Gastroesophageal sphincter (tissue), 4 donors: ENCODE data around the gene PCDHGA1. TPM values are rescaled to one million over a fixed set of nuclear protein-coding genes. Genes with fewer than 3 reads are reported as not detected.
"Not testable (repeated sequence)": the region's sequence is repeated elsewhere in the genome, so short reads cannot be mapped to it uniquely, and the experiment has no call there.

Experiments
- ATAC-seq: fragments of 150-250 bp; one replicate; pipeline ENCODE4 v1.9.1; 2016; ENCODE audit warnings: mild to moderate bottlenecking, moderate library complexity
- H3K27ac ChIP-seq, 4 donors: fragments of 200-600 bp; sonication (generic) in 3 of 4; 1 replicate in 3 of 4; 2 replicates in 1 of 4; pipeline ENCODE4 v1.5.1; 2016 to 2019
- H3K27me3 ChIP-seq: fragments of 200-600 bp; sonication (generic); one replicate; pipeline ENCODE4 v1.5.1; 2019
- H3K36me3 ChIP-seq, 2 donors: fragments of 200-600 bp; sonication (generic); one replicate each; pipeline ENCODE4 v1.5.1; 2019; ENCODE audit warnings: control low read depth in 1 of 2
- H3K4me1 ChIP-seq, 3 donors: fragments of 200-600 bp; sonication (generic); 1 replicate in 2 of 3; 2 replicates in 1 of 3; pipeline ENCODE4 v1.5.1; 2016 to 2019; ENCODE audit warnings: control low read depth in 2 of 3
- H3K4me3 ChIP-seq, 2 donors: fragments of 200-600 bp; sonication (generic); one replicate each; pipeline ENCODE4 v1.5.1; 2019; ENCODE audit warnings: mild to moderate bottlenecking in 1 of 2, moderate library complexity in 1 of 2
- H3K9me3 ChIP-seq, 3 donors: fragments of 200-600 bp; sonication (generic); one replicate each; pipeline ENCODE4 v1.5.1; 2017 to 2019; ENCODE audit warnings: control low read depth in 2 of 3
- EP300 ChIP-seq: sonication (generic); formaldehyde crosslinking; IDR thresholded peaks from one replicate; pipeline ENCODE4 v1.6.1; 2017; ENCODE audit warnings: antibody characterized with exemption, mild to moderate bottlenecking
- POLR2A ChIP-seq, 2 donors: fragments of 450-650 bp; IDR thresholded peaks; one replicate each; pipeline ENCODE4 v1.6.1; 2017; ENCODE audit warnings: antibody characterized with exemption in 2 of 2, mild to moderate bottlenecking in 2 of 2, moderate library complexity in 1 of 2
- POLR2AphosphoS5 ChIP-seq: sonication (generic); formaldehyde crosslinking; IDR thresholded peaks from one replicate; pipeline ENCODE4 v1.6.1; 2017; ENCODE audit warnings: antibody characterized with exemption
- WGBS, 2 donors: methylation state at CpG; one replicate each; pipeline ENCODE4 v1.1.5; 2018; ENCODE audit warnings: low coverage in 1 of 2; 5-methylcytosine and 5-hydroxymethylcytosine counted together
- total RNA-seq, 4 donors: library from RNA; depleted of rRNA; stranded (reverse); fragments of >200 nt; gene quantifications; one replicate each; pipeline ENCODE4 v1.1.0, GENCODE V29; 2016
- TF ChIP-seq, protein P1 (sequence below), 4 experiments: fragments of 200-600 bp in 2 of 4; fragments of 450-650 bp in 2 of 4; sonication (generic) in 1 of 4; IDR thresholded peaks; one replicate each; pipeline ENCODE4 v1.5.1; 2017 to 2019; ENCODE audit warnings: antibody characterized with exemption in 4 of 4, mild to moderate bottlenecking in 2 of 4, moderate library complexity in 2 of 4

PCDHGA1 gene
- total RNA-seq, 4 donors from 2014 or later: 0.67 to 1.3 (median 1.1) TPM

DNA sequence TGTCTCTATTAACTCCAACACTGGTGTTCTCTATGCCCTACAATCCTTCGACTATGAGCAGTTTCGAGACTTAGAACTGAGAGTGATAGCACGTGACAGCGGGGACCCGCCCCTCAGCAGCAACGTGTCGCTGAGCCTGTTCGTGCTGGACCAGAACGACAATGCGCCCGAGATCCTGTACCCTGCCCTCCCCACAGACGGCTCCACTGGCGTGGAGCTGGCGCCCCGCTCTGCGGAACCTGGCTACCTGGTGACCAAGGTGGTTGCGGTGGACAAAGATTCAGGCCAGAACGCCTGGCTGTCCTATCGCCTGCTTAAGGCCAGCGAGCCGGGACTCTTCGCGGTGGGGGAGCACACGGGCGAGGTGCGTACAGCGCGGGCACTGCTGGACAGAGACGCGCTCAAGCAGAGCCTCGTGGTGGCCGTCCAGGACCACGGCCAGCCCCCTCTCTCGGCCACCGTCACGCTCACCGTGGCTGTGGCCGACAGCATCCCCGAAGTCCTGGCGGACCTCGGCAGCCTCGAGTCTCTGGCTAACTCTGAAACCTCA is 92.5 kb downstream of the PCDHGA1 start:
- TF ChIP-seq POLR2A (IDR thresholded peaks at IDR 0.05): no peak
- no peak for TF ChIP-seq EP300
- H3K9me3 ChIP-seq: peaks cover 0 to 99% (median 22%) of the 10 kb centered on the region in 3 donors
- 40% methylated on average over 1 of the region's 42 CpGs; no CpG with 5 or more reads in 1 of the 2 donors for WGBS, 2 donors
- no peaks in the 10 kb centered on the region for H3K27me3 ChIP-seq
- H3K4me1 ChIP-seq: peaks cover 0 to 23% (median 0%) of the 10 kb centered on the region in 3 donors
- no peak overlapping the region for H3K27ac ChIP-seq
- H3K36me3 ChIP-seq: peaks cover 0 to 35% of the 10 kb centered on the region in 2 donors
- no peak for ATAC-seq
- H3K4me3 ChIP-seq: no peak overlapping the region

DNA sequence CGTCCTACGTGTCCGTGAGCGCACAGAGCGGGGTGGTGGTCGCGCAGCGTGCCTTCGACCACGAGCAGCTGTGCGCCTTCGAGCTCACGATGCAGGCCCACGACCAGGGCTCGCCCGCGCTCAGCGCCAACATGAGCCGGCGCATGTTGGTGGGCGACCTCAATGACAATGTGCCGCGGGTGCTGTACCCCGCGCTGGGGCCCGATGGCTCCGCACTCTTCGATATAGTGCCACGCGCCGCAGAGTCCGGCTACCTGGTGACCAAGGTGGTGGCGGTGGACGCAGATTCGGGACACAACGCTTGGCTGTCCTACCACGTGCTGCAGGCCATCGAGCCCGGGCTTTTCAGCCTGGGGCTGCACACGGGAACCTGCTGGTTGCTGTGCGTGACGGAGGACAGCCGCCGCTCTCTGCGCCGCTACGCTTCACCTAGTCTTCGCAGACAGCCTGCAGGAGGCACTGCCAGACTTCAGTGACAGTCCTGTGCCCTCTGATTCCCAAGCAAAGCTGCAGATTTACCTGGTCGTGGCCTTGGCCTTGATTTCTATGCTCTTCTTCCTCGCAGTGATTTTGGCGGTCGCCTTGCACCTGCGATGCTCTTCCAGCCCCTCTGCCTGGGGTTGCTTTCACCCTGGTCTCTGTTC is 97.6 kb downstream of the PCDHGA1 start:
- Histone ChIP-seq H3K27ac (no peak overlapping the region), H3K27me3 (no peaks in the 10 kb centered on the region), H3K4me1 (peaks cover 0 to 14% (median 0%) of the 10 kb centered on the region in 3 donors), H3K4me3 (no peak overlapping the region), H3K9me3 (peaks cover 0 to 99% (median 25%) of the 10 kb centered on the region in 3 donors), H3K36me3 (peaks cover 0 to 32% of the 10 kb centered on the region in 2 donors)
- no peak for TF ChIP-seq POLR2A (IDR thresholded peaks at IDR 0.05)
- no peak for TF ChIP-seq POLR2AphosphoS5
- TF ChIP-seq, protein P1, sequence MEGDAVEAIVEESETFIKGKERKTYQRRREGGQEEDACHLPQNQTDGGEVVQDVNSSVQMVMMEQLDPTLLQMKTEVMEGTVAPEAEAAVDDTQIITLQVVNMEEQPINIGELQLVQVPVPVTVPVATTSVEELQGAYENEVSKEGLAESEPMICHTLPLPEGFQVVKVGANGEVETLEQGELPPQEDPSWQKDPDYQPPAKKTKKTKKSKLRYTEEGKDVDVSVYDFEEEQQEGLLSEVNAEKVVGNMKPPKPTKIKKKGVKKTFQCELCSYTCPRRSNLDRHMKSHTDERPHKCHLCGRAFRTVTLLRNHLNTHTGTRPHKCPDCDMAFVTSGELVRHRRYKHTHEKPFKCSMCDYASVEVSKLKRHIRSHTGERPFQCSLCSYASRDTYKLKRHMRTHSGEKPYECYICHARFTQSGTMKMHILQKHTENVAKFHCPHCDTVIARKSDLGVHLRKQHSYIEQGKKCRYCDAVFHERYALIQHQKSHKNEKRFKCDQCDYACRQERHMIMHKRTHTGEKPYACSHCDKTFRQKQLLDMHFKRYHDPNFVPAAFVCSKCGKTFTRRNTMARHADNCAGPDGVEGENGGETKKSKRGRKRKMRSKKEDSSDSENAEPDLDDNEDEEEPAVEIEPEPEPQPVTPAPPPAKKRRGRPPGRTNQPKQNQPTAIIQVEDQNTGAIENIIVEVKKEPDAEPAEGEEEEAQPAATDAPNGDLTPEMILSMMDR (IDR thresholded peaks at IDR 0.05): no peak
- TF ChIP-seq EP300: no peak
- no peak for ATAC-seq
- WGBS, 2 donors: 38 to 40% methylated on average over 1 to 5 of the region's 53 CpGs

DNA sequence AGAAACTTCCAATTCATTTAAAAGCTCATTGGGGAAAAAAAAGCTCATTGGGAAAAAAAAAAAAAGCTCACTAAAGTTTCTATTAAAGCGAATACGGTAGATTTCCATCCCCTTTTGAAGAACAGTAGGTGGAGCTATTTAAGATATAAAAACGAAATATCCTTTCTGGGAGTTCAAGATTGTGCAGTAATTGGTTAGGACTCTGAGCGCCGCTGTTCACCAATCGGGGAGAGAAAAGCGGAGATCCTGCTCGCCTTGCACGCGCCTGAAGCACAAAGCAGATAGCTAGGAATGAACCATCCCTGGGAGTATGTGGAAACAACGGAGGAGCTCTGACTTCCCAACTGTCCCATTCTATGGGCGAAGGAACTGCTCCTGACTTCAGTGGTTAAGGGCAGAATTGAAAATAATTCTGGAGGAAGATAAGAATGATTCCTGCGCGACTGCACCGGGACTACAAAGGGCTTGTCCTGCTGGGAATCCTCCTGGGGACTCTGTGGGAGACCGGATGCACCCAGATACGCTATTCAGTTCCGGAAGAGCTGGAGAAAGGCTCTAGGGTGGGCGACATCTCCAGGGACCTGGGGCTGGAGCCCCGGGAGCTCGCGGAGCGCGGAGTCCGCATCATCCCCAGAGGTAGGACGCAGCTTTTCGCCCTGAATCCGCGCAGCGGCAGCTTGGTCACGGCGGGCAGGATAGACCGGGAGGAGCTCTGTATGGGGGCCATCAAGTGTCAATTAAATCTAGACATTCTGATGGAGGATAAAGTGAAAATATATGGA is 100.2 kb downstream of the PCDHGA1 start, which contains the start of gene PCDHGA12:
TSS of gene PCDHGA12 (plus strand) at position 176 of the 782 bp plus-strand sequence. CDS start at position 429, 253 bp downstream.
- 5% methylated on average over 4 to 15 of the region's 33 CpGs for WGBS, 2 donors
- TF ChIP-seq, protein P1 (IDR thresholded peaks at IDR 0.05): peak in 3 of 4 experiments; percentile 17 to 44 (median 41)
- TF ChIP-seq POLR2A (IDR thresholded peaks at IDR 0.05): no peak
- H3K27me3 ChIP-seq: no peaks in the 10 kb centered on the region
- H3K36me3 ChIP-seq: peaks cover 0 to 24% of the 10 kb centered on the region in 2 donors
- H3K27ac ChIP-seq: peak within 1 kb of the TSS in 2 of 4 donors; percentile 44 to 45
- H3K9me3 ChIP-seq: peaks cover 0 to 100% (median 23%) of the 10 kb centered on the region in 3 donors
- H3K4me3 ChIP-seq: peak within 1 kb of the TSS; percentile 19 to 46
- ATAC-seq: peak; percentile 62
- H3K4me1 ChIP-seq: peaks cover 0 to 14% (median 0%) of the 10 kb centered on the region in 3 donors

DNA sequence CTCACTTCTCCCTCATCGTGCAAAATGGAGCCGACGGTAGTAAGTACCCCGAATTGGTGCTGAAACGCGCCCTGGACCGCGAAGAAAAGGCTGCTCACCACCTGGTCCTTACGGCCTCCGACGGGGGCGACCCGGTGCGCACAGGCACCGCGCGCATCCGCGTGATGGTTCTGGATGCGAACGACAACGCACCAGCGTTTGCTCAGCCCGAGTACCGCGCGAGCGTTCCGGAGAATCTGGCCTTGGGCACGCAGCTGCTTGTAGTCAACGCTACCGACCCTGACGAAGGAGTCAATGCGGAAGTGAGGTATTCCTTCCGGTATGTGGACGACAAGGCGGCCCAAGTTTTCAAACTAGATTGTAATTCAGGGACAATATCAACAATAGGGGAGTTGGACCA is 101.0 kb downstream of the PCDHGA1 start:
- peaks cover 0 to 19% of the 10 kb centered on the region in 2 donors for H3K36me3 ChIP-seq
- no peak for ATAC-seq
- TF ChIP-seq POLR2AphosphoS5 (no peak), POLR2A (IDR thresholded peaks at IDR 0.05) (no peak), EP300 (no peak)
- TF ChIP-seq, protein P1 (IDR thresholded peaks at IDR 0.05): no peak
- 3% methylated on average over 5 of the region's 37 CpGs; no CpG with 5 or more reads in 1 of the 2 donors for WGBS, 2 donors
- H3K27me3 ChIP-seq: no peaks in the 10 kb centered on the region
- H3K27ac ChIP-seq: peak overlapping the region in 2 of 4 donors; percentile 44 to 45
- peak overlapping the region in 1 of 2 donors; percentile 46 for H3K4me3 ChIP-seq
- H3K9me3 ChIP-seq: peaks cover 0 to 100% (median 25%) of the 10 kb centered on the region in 3 donors
- peaks cover 0 to 14% (median 0%) of the 10 kb centered on the region in 3 donors for H3K4me1 ChIP-seq

DNA sequence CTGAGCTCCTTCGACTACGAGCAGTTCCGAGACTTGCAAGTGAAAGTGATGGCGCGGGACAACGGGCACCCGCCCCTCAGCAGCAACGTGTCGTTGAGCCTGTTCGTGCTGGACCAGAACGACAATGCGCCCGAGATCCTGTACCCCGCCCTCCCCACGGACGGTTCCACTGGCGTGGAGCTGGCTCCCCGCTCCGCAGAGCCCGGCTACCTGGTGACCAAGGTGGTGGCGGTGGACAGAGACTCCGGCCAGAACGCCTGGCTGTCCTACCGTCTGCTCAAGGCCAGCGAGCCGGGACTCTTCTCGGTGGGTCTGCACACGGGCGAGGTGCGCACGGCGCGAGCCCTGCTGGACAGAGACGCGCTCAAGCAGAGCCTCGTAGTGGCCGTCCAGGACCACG is 102.0 kb downstream of the PCDHGA1 start:
- not testable (repeated sequence) for H3K4me3 ChIP-seq, ATAC-seq, H3K36me3 ChIP-seq, H3K27me3 ChIP-seq, H3K27ac ChIP-seq
- no CpG with 5 or more reads among the region's 38 CpGs for WGBS, 2 donors
- Histone ChIP-seq H3K9me3 (peaks cover 0 to 100% (median 17%) of the 10 kb centered on the region in 3 donors), H3K4me1 (peaks cover 0 to 14% (median 0%) of the 10 kb centered on the region in 3 donors)

DNA sequence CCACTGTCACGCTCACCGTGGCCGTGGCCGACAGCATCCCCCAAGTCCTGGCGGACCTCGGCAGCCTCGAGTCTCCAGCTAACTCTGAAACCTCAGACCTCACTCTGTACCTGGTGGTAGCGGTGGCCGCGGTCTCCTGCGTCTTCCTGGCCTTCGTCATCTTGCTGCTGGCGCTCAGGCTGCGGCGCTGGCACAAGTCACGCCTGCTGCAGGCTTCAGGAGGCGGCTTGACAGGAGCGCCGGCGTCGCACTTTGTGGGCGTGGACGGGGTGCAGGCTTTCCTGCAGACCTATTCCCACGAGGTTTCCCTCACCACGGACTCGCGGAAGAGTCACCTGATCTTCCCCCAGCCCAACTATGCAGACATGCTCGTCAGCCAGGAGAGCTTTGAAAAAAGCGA is 102.4 kb downstream of the PCDHGA1 start:
- not testable (repeated sequence) for H3K4me3 ChIP-seq, H3K27me3 ChIP-seq, ATAC-seq, H3K36me3 ChIP-seq, H3K27ac ChIP-seq
- H3K4me1 ChIP-seq: peaks cover 0 to 14% (median 0%) of the 10 kb centered on the region in 3 donors
- 13% methylated on average over 8 of the region's 29 CpGs; no CpG with 5 or more reads in 1 of the 2 donors for WGBS, 2 donors
- H3K9me3 ChIP-seq: peaks cover 0 to 100% (median 16%) of the 10 kb centered on the region in 3 donors
